IPS-15b (cell line): Measurements from ENCODE around the gene PCP4L1.
"Not testable (repeated sequence)": the region's sequence is repeated elsewhere in the genome, so short reads cannot be mapped to it uniquely, and the experiment has no call there.

Experiments
- H3K27me3 ChIP-seq: one replicate; pipeline ENCODE4 v1.6.1; 2013; ENCODE audit warnings: low read length; ENCODE audit not compliant: control insufficient read depth, insufficient read depth
- H3K36me3 ChIP-seq: one replicate; pipeline ENCODE4 v1.6.1; 2013; ENCODE audit warnings: low read length; ENCODE audit not compliant: control insufficient read depth, insufficient read depth
- H3K4me1 ChIP-seq: one replicate; pipeline ENCODE4 v1.6.1; 2013; ENCODE audit warnings: mild to moderate bottlenecking, low read length; ENCODE audit not compliant: control insufficient read depth, insufficient read depth
- H3K4me3 ChIP-seq: one replicate; pipeline ENCODE4 v1.5.1; 2013; ENCODE audit warnings: low read depth, low read length
- H3K9ac ChIP-seq: one replicate; pipeline ENCODE4 v1.6.1; 2013; ENCODE audit warnings: low read depth, mild to moderate bottlenecking, low read length
- H3K9me3 ChIP-seq: one replicate; pipeline ENCODE4 v1.6.1; 2013; ENCODE audit warnings: mild to moderate bottlenecking, low read length; ENCODE audit not compliant: control insufficient read depth, insufficient read depth

The PCP4L1 gene

DNA sequence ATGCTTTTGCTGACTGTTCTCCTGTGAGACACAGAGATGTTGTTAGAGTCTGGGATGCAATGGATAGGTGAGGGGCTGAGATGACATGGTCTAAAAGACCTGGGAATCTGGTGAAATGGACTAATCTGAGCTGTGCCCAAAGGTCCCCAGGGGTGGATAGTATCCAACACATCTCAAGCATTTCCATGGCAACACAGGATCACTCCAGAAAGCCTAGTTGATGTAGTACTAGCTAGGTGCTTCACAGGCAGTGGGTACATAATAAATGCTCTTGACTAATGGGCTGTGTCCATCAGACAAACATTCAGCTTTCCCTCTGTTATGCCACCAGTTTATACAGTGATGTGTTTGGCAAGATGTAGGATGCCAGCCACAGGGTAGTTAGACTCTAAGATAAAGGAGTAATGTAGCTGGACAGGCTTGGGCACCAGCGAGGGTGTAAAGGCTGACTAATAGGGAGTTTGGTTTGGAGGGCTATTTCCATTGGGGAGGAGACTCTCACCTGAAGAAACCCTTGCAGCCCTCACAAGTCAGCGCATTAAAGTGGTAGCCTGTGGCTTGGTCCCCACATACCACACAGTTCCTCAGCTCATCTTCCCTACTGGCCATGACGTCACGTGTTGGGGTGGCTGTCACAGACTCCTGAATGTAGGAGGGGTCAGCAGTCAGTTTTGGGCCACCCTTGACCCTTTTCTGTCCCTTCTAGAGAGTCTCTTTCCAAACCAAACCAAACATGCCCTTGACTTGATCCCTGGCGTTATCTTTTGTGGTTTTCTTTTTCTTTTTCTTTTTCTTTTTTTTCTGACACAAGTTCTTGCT, 22.4 kb upstream of the PCP4L1 start:
- Histone ChIP-seq H3K9me3 (no peaks in the 10 kb centered on the region), H3K9ac (no peak overlapping the region), H3K4me3 (no peak overlapping the region), H3K4me1 (no peaks in the 10 kb centered on the region), H3K27me3 (no peaks in the 10 kb centered on the region), H3K36me3 (no peaks in the 10 kb centered on the region)

DNA sequence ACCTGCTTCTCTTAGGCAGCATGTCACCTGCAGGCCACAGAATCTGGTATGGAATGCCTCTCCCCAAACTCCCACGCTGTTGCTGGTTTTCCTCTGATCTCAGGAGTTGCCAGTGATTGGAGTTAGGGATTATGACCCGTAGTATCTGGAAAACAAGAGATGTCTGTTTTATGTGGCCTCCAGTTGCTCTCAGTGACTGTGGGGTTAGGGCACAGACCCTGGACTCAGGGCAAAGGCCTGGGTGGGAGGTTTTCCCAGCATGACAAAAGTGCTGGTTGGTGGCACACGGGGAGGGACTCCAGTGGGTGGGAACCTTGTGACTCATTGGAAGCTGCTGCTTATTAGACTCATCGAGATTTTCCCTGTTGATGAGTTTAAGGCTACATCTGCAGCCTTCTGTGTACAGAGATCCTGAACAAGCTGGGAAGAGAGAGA, 20.5 kb upstream of the PCP4L1 start, which contains the start of gene NR1I3:
Gene NR1I3 (minus strand): TSS at position 165 of the 435 bp plus-strand sequence. CDS start 1,638 bp downstream, outside the sequence.
- H3K4me3 ChIP-seq, result no peak within 1 kb of the TSS
- H3K36me3 ChIP-seq, result no peaks in the 10 kb centered on the region
- no peaks in the 10 kb centered on the region for H3K27me3 ChIP-seq
- H3K4me1 ChIP-seq, result no peaks in the 10 kb centered on the region
- H3K9me3 ChIP-seq, result no peaks in the 10 kb centered on the region
- H3K9ac ChIP-seq, result no peak within 1 kb of the TSS

DNA sequence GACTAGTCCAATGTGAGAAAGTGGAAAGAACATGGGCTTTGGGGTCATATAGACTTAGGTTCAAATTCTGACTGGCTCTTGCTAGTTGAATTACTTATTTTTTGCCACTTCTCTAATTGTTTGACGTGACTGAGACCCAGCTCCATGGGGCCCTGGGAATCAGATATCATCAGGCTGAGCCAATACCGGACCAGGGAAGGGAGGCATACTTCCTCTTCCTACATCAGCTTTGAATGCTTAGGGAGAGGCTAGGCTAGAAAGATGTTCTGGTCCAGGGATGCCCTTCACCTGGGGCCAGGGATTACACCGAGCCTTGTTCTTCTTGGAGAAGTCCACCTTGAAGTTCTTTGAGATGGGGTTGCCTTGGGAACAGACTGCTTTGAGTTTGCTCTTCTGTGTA, 16.9 kb upstream of the PCP4L1 start:
- Histone ChIP-seq H3K27me3 (no peaks in the 10 kb centered on the region), H3K4me3 (no peak overlapping the region), H3K9me3 (no peaks in the 10 kb centered on the region), H3K4me1 (no peaks in the 10 kb centered on the region), H3K9ac (no peak overlapping the region), H3K36me3 (no peaks in the 10 kb centered on the region)

DNA sequence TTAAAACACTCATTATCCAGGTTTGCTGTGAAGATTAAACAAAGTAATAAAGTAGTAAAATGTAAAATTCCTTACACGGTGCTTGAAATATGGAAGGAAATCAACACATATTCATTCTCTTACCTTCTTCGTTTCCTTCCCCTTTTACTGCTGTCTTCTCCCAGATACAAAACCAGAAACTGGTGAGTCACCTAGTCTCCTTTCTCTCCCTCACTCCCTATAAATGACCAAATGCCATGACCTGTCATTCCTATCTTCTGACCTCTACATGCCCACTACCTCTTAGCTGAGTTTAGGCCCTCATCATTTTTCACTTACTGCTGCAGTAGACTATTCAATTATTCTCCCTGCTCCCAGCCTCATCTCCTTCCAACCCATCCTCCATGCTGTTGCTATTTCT, 16.2 kb upstream of the PCP4L1 start:
- H3K4me3 ChIP-seq, result no peak overlapping the region
- no peaks in the 10 kb centered on the region for H3K4me1 ChIP-seq
- no peaks in the 10 kb centered on the region for H3K27me3 ChIP-seq
- no peak overlapping the region for H3K9ac ChIP-seq
- H3K36me3 ChIP-seq, result no peaks in the 10 kb centered on the region
- no peaks in the 10 kb centered on the region for H3K9me3 ChIP-seq

DNA sequence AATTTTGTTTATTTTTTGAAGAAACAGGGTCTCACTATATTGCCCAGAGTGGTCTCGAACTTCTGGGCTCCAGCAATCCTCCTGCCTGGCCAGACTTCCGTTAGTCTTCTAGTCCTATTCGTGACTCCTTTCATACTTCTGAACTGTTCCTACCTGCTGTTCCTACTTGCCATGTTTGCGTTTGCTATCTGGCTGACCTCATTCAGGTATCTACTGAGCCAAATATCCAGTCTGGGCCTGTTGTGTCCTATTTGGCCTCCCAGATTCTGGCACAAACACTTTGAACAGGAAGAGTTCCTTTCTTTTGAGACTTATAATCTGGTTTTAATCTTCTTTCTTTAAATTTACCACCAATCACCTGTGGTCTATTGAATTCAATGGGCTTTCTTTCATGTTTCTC, 13.7 kb upstream of the PCP4L1 start:
- no peaks in the 10 kb centered on the region for H3K36me3 ChIP-seq
- no peaks in the 10 kb centered on the region for H3K27me3 ChIP-seq
- H3K9me3 ChIP-seq, result no peaks in the 10 kb centered on the region
- no peak overlapping the region for H3K9ac ChIP-seq
- H3K4me3 ChIP-seq, result no peak overlapping the region
- no peaks in the 10 kb centered on the region for H3K4me1 ChIP-seq

DNA sequence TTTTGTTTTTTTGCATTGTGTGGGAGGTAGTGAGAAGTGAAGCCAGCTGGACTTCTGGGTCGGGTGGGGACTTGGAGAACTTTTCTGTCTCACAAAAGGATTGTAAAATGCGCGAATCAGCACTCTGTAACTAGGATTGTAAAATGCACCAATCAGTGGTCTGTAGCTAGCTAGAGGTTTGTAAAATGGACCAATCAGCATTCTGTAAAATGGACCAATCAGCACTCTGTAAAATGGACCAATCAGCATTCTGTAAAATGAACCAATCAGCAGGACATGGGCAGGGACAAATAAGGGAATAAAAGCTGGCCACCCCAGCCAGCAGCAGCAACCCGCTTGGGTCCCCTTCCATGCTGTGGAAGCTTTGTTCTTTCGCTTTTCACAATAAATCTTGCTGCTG, 8.4 kb upstream of the PCP4L1 start:
- not testable (repeated sequence) for H3K9ac ChIP-seq, H3K9me3 ChIP-seq, H3K4me3 ChIP-seq, H3K27me3 ChIP-seq, H3K36me3 ChIP-seq, H3K4me1 ChIP-seq

DNA sequence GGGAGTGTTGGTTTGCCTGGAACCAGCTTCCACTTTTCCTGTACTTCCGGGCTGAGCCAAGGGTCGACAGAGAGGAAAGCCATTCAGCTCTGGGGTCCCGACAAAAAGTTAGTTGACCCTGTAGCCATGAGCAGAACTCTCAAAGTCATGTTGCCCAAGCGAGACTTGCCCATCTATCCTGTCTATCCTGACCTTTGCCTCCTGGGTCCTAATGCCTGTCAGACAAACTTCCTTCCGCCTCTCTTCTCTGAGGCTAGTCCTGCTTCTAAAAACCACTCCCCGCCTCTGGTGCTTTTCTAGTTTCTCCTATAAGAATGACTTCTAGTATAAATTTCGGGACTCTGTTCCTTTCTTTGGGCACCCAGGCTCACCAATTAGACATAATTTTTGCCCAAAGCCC, 7.7 kb upstream of the PCP4L1 start:
- Histone ChIP-seq H3K9ac (peak overlapping the region; percentile 12), H3K36me3 (no peaks in the 10 kb centered on the region), H3K27me3 (no peaks in the 10 kb centered on the region), H3K4me1 (no peaks in the 10 kb centered on the region), H3K4me3 (no peak overlapping the region), H3K9me3 (no peaks in the 10 kb centered on the region)

DNA sequence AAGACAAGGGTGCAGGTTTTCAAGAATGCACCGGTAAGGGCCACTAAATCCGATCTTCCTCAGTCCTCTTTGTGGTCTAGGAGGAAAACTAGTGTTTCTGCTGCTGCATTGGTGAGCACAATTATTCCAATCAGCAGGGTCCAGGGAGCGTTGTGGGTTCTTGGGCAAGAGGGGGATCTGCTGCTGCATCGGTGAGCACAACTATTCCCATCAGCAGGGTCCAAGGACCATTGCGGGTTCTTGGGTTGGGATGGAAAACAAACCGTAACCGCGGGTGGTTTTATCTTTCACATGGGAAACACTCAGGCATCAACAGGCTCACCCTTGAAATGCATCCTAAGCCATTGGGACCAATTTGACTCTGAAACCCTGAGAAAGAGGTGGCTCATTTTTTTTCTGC, 7.0 kb upstream of the PCP4L1 start:
- H3K4me3 ChIP-seq, result no peak overlapping the region
- peaks cover 3% of the 10 kb centered on the region for H3K9me3 ChIP-seq
- H3K27me3 ChIP-seq, result no peaks in the 10 kb centered on the region

DNA sequence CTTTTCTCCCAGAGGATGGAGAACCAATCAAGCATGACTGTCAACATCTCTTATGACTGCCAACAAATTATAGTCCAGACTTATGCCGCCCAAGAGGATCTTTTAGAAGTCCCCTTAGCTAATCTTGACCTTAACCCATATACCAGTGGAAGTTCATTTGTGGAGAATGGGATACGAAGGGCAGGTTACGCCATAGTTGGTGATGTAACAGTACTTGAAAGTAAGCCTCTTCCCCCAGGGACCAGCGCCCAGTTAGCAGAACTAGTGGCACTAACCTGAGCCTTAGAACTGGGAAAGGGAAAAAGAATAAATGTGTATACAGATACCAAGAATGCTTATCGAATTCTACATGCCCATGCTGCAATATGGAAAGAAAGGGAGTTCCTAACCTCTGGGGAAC, 3.2 kb upstream of the PCP4L1 start:
- not testable (repeated sequence) for H3K4me1 ChIP-seq, H3K4me3 ChIP-seq

More for the DNA sequence above, 7.0 kb upstream of the PCP4L1 start:
- Histone ChIP-seq H3K36me3 (no peaks in the 10 kb centered on the region), H3K9ac (no peak overlapping the region), H3K4me1 (no peaks in the 10 kb centered on the region)

DNA sequence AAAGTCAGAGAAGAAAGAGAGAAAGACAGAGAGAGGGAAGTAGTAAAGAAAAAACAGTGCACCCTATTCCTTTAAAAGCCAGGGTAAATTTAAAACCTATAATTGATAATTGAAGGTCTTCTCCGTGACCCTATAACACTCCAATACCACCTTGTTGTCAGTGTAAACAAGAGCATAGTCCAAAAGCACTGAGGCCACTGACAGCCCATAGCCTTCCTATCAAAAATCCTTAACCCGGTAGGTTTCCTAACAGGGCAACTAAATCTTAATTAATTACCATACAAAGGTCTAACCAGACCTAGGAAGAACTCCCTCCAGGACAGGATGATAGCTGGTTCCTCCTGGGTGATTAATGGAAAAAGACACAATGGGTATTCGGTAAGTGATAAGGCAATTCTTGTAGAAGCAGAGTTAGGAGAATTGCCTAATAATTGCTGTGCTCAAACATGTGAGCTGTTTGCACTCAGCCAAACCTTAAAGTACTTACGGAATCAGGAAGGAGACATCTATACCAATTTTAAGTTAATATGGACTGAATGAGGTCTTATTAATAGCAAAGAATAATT, 2.5 kb upstream of the PCP4L1 start:
- peaks cover 25% of the 10 kb centered on the region for H3K27me3 ChIP-seq
- H3K4me3 ChIP-seq, H3K9ac ChIP-seq, H3K36me3 ChIP-seq, H3K9me3 ChIP-seq: not testable (repeated sequence)
- H3K4me1 ChIP-seq, result peaks cover 11% of the 10 kb centered on the region

More for the DNA sequence above, 3.2 kb upstream of the PCP4L1 start:
- H3K27me3 ChIP-seq, result peaks cover 19% of the 10 kb centered on the region
- not testable (repeated sequence) for H3K9me3 ChIP-seq, H3K9ac ChIP-seq, H3K36me3 ChIP-seq

DNA sequence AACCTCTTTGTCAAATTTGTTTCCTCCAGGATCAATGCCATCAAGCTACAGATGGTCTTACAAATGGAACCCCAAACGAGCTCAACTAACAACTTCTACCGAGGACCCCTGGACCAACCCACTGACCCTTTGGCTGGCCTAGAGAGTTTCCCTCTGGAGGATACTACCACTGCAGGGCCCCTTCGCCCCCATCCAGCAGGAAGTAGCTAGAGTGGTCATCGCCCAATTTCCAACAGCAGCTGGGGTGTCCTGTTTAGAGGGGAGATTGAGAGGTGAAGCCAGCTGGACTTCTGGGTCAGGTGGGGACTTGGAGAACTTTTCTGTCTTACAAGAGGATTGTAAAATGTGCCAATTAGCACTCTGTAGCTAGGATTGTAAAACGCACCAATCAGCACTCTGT, 1.4 kb upstream of the PCP4L1 start:
- H3K9ac ChIP-seq, result not testable (repeated sequence)
- peaks cover 33% of the 10 kb centered on the region for H3K27me3 ChIP-seq

DNA sequence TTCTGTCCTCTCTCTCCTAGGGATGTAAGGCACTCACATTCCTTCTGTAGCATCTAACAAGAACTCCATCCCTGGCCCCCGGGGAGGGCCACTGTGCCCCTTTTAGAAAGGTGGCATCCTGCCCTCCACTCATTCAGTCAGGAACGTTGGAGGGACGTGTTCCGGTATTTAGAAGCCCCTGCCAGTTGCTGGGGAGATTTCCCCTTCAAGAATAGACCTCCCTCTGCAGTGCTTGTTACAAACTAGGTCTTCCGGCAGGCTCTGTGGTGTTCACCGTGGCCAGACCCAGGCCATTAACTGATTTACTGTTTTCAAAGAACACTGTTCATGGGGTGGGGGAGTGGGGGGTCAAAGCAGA, 779 bp downstream of the PCP4L1 start:
- H3K27me3 ChIP-seq, result peaks cover 33% of the 10 kb centered on the region
- H3K36me3 ChIP-seq, result no peaks in the 10 kb centered on the region
- peaks cover 6% of the 10 kb centered on the region for H3K9me3 ChIP-seq
- H3K9ac ChIP-seq, result no peak overlapping the region
- peaks cover 15% of the 10 kb centered on the region for H3K4me1 ChIP-seq
- H3K4me3 ChIP-seq, result peak overlapping the region; percentile 67

More for the DNA sequence above, 1.4 kb upstream of the PCP4L1 start:
- not testable (repeated sequence) for H3K9me3 ChIP-seq, H3K36me3 ChIP-seq, H3K4me3 ChIP-seq
- H3K4me1 ChIP-seq, result peaks cover 15% of the 10 kb centered on the region
